ENCODE results near the gene TMC7.
"Not testable (repeated sequence)": the region's sequence is repeated elsewhere in the genome, so short reads cannot be mapped to it uniquely, and the experiment has no call there.

DNA sequence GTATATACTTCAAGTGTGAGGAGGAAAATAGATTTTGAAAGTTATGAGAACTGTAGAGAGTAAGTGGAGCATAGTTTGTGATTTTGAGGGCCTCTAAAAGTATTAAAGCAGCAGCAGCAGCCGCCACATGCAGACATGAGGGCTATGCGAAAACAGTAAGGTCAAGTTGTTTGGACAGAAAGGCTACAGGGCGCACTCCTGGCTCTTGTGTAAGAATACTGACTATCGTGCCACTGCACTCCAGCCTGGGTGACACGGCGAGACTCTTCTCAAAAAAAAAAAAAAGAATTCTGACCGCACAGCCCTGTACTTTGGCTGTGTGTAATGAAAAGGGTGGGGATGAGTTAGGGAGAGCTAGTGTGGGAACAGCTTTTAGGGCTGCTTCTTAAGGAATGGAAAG is 10.4 kb downstream of the TMC7 start:
- not testable (repeated sequence) for TF ChIP-seq EZH2 (IDR thresholded peaks at IDR 0.05; ENCODE audit: low read depth, unreplicated experiment); EZH2phosphoT487 (IDR thresholded peaks at IDR 0.05; ENCODE audit: unreplicated experiment); CREB1 (CRISPR knock-in tag; IDR thresholded peaks at IDR 0.05; ENCODE audit: low read depth); ZNF114 (CRISPR knock-in tag; IDR thresholded peaks at IDR 0.05); NANOG (IDR thresholded peaks at IDR 0.05; ENCODE audit: borderline replicate concordance); POLR2AphosphoS5 (IDR thresholded peaks at IDR 0.05; ENCODE audit: low read depth); JUNB (IDR thresholded peaks at IDR 0.05; ENCODE audit: unreplicated experiment); ZNF331 (CRISPR knock-in tag; IDR thresholded peaks at IDR 0.05; ENCODE audit: low read depth); STAT1 (IDR thresholded peaks at IDR 0.05; ENCODE audit: unreplicated experiment)
- TF ChIP-seq, protein P1, sequence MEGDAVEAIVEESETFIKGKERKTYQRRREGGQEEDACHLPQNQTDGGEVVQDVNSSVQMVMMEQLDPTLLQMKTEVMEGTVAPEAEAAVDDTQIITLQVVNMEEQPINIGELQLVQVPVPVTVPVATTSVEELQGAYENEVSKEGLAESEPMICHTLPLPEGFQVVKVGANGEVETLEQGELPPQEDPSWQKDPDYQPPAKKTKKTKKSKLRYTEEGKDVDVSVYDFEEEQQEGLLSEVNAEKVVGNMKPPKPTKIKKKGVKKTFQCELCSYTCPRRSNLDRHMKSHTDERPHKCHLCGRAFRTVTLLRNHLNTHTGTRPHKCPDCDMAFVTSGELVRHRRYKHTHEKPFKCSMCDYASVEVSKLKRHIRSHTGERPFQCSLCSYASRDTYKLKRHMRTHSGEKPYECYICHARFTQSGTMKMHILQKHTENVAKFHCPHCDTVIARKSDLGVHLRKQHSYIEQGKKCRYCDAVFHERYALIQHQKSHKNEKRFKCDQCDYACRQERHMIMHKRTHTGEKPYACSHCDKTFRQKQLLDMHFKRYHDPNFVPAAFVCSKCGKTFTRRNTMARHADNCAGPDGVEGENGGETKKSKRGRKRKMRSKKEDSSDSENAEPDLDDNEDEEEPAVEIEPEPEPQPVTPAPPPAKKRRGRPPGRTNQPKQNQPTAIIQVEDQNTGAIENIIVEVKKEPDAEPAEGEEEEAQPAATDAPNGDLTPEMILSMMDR (conservative IDR thresholded peaks at IDR 0.05; ENCODE audit: low read depth in 2 of 2) = not testable (repeated sequence)
- TF ChIP-seq, protein P2, sequence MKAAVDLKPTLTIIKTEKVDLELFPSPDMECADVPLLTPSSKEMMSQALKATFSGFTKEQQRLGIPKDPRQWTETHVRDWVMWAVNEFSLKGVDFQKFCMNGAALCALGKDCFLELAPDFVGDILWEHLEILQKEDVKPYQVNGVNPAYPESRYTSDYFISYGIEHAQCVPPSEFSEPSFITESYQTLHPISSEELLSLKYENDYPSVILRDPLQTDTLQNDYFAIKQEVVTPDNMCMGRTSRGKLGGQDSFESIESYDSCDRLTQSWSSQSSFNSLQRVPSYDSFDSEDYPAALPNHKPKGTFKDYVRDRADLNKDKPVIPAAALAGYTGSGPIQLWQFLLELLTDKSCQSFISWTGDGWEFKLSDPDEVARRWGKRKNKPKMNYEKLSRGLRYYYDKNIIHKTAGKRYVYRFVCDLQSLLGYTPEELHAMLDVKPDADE (IDR thresholded peaks at IDR 0.05) = not testable (repeated sequence)
- TF ChIP-seq, protein P3, sequence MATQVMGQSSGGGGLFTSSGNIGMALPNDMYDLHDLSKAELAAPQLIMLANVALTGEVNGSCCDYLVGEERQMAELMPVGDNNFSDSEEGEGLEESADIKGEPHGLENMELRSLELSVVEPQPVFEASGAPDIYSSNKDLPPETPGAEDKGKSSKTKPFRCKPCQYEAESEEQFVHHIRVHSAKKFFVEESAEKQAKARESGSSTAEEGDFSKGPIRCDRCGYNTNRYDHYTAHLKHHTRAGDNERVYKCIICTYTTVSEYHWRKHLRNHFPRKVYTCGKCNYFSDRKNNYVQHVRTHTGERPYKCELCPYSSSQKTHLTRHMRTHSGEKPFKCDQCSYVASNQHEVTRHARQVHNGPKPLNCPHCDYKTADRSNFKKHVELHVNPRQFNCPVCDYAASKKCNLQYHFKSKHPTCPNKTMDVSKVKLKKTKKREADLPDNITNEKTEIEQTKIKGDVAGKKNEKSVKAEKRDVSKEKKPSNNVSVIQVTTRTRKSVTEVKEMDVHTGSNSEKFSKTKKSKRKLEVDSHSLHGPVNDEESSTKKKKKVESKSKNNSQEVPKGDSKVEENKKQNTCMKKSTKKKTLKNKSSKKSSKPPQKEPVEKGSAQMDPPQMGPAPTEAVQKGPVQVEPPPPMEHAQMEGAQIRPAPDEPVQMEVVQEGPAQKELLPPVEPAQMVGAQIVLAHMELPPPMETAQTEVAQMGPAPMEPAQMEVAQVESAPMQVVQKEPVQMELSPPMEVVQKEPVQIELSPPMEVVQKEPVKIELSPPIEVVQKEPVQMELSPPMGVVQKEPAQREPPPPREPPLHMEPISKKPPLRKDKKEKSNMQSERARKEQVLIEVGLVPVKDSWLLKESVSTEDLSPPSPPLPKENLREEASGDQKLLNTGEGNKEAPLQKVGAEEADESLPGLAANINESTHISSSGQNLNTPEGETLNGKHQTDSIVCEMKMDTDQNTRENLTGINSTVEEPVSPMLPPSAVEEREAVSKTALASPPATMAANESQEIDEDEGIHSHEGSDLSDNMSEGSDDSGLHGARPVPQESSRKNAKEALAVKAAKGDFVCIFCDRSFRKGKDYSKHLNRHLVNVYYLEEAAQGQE (IDR thresholded peaks at IDR 0.05; ENCODE audit: unreplicated experiment) = not testable (repeated sequence)
- TF ChIP-seq, protein P4, sequence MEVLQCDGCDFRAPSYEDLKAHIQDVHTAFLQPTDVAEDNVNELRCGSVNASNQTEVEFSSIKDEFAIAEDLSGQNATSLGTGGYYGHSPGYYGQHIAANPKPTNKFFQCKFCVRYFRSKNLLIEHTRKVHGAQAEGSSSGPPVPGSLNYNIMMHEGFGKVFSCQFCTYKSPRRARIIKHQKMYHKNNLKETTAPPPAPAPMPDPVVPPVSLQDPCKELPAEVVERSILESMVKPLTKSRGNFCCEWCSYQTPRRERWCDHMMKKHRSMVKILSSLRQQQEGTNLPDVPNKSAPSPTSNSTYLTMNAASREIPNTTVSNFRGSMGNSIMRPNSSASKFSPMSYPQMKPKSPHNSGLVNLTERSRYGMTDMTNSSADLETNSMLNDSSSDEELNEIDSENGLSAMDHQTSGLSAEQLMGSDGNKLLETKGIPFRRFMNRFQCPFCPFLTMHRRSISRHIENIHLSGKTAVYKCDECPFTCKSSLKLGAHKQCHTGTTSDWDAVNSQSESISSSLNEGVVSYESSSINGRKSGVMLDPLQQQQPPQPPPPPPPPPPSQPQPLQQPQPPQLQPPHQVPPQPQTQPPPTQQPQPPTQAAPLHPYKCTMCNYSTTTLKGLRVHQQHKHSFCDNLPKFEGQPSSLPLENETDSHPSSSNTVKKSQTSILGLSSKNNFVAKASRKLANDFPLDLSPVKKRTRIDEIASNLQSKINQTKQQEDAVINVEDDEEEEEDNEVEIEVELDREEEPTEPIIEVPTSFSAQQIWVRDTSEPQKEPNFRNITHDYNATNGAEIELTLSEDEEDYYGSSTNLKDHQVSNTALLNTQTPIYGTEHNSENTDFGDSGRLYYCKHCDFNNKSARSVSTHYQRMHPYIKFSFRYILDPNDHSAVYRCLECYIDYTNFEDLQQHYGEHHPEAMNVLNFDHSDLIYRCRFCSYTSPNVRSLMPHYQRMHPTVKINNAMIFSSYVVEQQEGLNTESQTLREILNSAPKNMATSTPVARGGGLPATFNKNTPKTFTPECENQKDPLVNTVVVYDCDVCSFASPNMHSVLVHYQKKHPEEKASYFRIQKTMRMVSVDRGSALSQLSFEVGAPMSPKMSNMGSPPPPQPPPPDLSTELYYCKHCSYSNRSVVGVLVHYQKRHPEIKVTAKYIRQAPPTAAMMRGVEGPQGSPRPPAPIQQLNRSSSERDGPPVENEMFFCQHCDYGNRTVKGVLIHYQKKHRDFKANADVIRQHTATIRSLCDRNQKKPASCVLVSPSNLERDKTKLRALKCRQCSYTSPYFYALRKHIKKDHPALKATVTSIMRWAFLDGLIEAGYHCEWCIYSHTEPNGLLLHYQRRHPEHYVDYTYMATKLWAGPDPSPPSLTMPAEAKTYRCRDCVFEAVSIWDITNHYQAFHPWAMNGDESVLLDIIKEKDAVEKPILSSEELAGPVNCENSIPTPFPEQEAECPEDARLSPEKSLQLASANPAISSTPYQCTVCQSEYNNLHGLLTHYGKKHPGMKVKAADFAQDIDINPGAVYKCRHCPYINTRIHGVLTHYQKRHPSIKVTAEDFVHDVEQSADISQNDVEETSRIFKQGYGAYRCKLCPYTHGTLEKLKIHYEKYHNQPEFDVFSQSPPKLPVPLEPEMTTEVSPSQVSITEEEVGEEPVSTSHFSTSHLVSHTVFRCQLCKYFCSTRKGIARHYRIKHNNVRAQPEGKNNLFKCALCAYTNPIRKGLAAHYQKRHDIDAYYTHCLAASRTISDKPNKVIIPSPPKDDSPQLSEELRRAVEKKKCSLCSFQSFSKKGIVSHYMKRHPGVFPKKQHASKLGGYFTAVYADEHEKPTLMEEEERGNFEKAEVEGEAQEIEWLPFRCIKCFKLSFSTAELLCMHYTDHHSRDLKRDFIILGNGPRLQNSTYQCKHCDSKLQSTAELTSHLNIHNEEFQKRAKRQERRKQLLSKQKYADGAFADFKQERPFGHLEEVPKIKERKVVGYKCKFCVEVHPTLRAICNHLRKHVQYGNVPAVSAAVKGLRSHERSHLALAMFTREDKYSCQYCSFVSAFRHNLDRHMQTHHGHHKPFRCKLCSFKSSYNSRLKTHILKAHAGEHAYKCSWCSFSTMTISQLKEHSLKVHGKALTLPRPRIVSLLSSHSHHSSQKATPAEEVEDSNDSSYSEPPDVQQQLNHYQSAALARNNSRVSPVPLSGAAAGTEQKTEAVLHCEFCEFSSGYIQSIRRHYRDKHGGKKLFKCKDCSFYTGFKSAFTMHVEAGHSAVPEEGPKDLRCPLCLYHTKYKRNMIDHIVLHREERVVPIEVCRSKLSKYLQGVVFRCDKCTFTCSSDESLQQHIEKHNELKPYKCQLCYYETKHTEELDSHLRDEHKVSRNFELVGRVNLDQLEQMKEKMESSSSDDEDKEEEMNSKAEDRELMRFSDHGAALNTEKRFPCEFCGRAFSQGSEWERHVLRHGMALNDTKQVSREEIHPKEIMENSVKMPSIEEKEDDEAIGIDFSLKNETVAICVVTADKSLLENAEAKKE (CRISPR knock-in tag; IDR thresholded peaks at IDR 0.05) = not testable (repeated sequence)

Measured in GM23338 (cell line).